ENCODE data around the gene NDUFS7. TPM values are rescaled to one million over a fixed set of nuclear protein-coding genes. Genes with fewer than 3 reads are reported as not detected.

Gene NDUFS7
- total RNA-seq, 1 experiment from 2014 or later: 49.5 TPM

DNA sequence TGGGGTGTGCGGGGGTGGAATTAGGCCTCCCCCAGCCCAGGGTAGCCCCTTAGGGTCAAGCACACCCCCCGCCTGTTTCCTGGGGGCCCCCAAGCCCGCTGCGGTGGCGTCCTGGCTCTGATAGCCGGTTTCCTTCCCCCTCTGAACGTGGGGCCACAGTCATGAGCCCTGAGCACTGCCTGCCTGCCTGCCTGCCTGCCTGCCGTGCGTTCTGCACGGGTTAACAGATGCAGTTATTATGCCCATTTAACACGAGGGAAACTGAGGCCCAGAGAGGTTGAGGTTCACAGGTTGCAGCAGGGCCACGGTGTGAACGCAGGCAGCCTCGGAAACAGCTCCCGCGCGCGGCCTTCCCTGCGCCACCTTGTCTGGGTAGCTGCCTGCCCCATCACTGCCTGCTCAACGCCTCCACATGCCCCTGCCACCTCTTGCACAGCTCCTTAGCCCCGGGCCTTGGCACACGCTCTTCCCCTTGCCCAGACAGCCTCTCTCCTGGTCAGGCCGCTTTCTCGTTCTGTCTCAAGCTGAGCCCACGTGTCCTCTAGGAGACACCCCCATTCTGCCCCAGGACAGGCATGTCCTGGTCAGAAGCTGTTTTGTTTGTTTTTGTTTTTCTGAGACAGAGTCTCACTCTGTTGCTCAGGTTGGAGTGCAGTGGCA, 18.8 kb downstream of the NDUFS7 start:
- no peaks in the 10 kb centered on the region for H3K9me3 ChIP-seq
- H3K27me3 ChIP-seq: no peaks in the 10 kb centered on the region
- no peak for DNase-seq
- H3K4me3 ChIP-seq: no peak overlapping the region
- H3K36me3 ChIP-seq: no peaks in the 10 kb centered on the region

GRCh38 chr19:1406774-1407527, 23.2 kb downstream of the NDUFS7 start:
- Histone ChIP-seq H3K36me3 (no peaks in the 10 kb centered on the region; the same call in 1 of the 2 replicates), H3K9me3 (no peaks in the 10 kb centered on the region), H3K4me3 (peak overlapping the region; percentile 59), H3K27me3 (no peaks in the 10 kb centered on the region)
- DNase-seq: peak; percentile 95

DNA sequence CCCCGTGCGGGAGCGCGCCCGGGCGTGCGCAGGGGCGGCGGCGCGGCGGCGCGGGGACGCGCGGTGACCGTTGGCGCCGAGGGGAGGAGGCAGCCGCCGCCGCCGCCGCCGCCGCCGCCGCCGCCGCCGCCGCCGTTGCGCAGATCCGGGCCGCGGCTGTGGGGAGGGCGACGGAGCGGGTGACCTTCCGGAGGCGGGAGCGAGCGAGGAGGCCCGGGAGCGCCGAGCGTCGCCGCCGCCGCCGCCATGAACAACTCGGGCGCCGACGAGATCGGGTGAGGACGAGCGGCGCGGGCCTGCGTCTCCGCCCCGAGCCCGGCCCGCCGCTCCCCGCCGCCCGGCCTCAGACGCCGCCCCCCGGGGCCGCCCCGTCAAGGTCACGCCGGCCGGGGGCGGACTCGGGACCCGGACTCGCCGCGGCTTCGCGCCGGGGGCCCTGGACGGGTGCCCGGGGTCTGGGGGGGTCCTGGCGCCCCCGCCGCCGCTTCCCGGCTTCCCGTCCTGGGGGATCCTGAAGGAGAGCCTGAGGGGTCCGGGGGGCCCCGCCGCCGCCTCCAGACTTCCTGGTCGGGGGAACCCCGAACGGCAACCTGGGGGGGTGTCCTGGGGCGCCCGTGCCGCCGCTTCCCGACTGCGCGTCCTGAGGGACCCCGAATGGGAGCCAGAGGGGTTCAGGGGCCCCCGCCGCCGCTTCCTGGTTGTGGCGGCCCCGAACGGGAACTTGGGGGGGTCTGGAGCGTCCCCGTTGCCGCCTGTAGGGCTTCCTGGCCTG, 24.0 kb downstream of the NDUFS7 start, which contains the start of gene DAZAP1:
DAZAP1 (plus strand) TSS at position 59 of the 772 bp plus-strand sequence; CDS start at position 247, 188 bp downstream.
- Histone ChIP-seq H3K4me3 (peak within 1 kb of the TSS; percentile 79), H3K27me3 (no peaks in the 10 kb centered on the region)
- DNase-seq: peak; percentile 31

GRCh38 chr19:1408300-1409203, 24.8 kb downstream of the NDUFS7 start:
- peaks cover 7% of the 10 kb centered on the region for H3K36me3 ChIP-seq

More for the DNA sequence above, 24.0 kb downstream of the NDUFS7 start, which contains the start of gene DAZAP1:
- Histone ChIP-seq H3K9me3 (no peaks in the 10 kb centered on the region), H3K36me3 (peaks cover under 1% of the 10 kb centered on the region)

GRCh38 chr19:1409204-1410005, 25.7 kb downstream of the NDUFS7 start:
- DNase-seq: no peak
- Histone ChIP-seq H3K36me3 (peaks cover 9% of the 10 kb centered on the region), H3K27me3 (no peaks in the 10 kb centered on the region), H3K4me3 (peak overlapping the region; percentile 79), H3K9me3 (no peaks in the 10 kb centered on the region)

More at GRCh38 chr19:1408300-1409203, 24.8 kb downstream of the NDUFS7 start:
- Histone ChIP-seq H3K9me3 (no peaks in the 10 kb centered on the region), H3K4me3 (peak overlapping the region; percentile 79), H3K27me3 (no peaks in the 10 kb centered on the region)
- DNase-seq: no peak

GRCh38 chr19:1410136-1410786, 26.6 kb downstream of the NDUFS7 start:
- H3K36me3 ChIP-seq: peaks cover 9% of the 10 kb centered on the region
- H3K27me3 ChIP-seq: no peaks in the 10 kb centered on the region
- no peak for DNase-seq
- H3K9me3 ChIP-seq: no peaks in the 10 kb centered on the region
- no peak overlapping the region for H3K4me3 ChIP-seq

DNA sequence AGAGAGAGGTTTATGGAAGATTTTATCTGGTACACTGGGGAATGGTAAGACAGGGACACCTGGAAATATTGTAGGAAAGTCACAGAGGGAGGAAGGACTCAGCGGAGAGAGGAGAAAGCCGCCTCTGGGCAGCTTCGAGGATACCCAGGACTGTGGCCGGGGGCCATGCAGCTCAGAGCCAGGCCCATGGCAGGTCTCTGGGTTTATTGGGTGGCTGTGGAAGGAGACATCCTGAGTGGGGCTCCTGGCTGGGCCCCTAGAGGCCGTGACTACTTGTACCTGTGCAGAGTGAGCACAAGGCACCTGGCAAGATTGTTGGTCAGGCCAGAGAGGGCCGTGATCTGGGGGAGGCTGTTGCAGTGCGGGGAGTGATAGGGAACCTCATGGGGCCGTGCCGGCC, 27.1 kb downstream of the NDUFS7 start:
- DNase-seq: no peak
- peaks cover 9% of the 10 kb centered on the region for H3K36me3 ChIP-seq
- no peaks in the 10 kb centered on the region for H3K27me3 ChIP-seq
- no peaks in the 10 kb centered on the region for H3K9me3 ChIP-seq
- no peak overlapping the region for H3K4me3 ChIP-seq

GRCh38 chr19:1411255-1412191, 27.8 kb downstream of the NDUFS7 start:
- Histone ChIP-seq H3K9me3 (no peaks in the 10 kb centered on the region), H3K4me3 (no peak overlapping the region), H3K36me3 (peaks cover 9% of the 10 kb centered on the region), H3K27me3 (no peaks in the 10 kb centered on the region)
- DNase-seq: peak; percentile 35

GRCh38 chr19:1412323-1412923, 28.7 kb downstream of the NDUFS7 start:
- Histone ChIP-seq H3K4me3 (no peak overlapping the region), H3K36me3 (peaks cover 9% of the 10 kb centered on the region), H3K9me3 (no peaks in the 10 kb centered on the region), H3K27me3 (no peaks in the 10 kb centered on the region)
- DNase-seq: no peak

DNA sequence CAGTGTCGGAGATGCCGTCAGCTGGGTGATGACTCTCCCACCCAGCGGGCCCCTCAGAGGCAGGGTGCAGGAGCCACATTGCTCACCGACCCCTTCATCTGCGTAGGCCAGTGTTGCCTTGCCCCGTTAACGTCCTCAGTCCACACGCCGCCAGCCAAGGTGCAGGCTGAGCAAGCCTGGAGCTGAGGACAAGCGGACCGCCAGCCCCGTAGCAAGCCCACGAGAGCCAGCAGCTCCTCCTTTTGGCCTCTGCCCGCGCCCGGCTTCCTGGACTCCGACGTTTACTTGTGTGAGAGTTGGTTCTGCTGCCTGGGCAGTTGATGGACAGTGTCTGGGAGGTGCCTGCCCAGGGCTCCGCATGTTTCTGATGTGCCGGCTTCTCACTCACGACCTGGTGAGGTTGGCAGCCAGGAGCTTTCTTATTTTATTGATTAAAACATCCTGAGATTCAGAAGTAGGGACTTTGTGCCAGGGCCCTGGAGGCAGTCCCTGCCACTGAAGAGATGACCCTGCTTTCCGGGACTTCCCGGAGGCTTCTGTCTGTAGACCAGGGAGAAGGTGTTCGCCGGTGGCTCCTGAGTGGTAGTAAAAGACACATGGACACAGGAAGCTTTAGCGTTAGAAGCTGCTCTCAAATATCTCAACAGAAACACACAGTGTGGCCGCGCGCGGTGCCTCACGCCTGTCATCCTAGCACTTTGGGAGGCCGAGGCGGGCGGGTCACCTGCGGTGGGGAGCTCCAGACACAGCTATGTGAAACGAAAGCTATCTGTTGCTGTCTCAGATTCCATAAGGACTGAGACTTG, 29.5 kb downstream of the NDUFS7 start:
- Histone ChIP-seq H3K4me3 (no peak overlapping the region), H3K27me3 (no peaks in the 10 kb centered on the region), H3K9me3 (no peaks in the 10 kb centered on the region), H3K36me3 (peaks cover 9% of the 10 kb centered on the region)
- no peak for DNase-seq

DNA sequence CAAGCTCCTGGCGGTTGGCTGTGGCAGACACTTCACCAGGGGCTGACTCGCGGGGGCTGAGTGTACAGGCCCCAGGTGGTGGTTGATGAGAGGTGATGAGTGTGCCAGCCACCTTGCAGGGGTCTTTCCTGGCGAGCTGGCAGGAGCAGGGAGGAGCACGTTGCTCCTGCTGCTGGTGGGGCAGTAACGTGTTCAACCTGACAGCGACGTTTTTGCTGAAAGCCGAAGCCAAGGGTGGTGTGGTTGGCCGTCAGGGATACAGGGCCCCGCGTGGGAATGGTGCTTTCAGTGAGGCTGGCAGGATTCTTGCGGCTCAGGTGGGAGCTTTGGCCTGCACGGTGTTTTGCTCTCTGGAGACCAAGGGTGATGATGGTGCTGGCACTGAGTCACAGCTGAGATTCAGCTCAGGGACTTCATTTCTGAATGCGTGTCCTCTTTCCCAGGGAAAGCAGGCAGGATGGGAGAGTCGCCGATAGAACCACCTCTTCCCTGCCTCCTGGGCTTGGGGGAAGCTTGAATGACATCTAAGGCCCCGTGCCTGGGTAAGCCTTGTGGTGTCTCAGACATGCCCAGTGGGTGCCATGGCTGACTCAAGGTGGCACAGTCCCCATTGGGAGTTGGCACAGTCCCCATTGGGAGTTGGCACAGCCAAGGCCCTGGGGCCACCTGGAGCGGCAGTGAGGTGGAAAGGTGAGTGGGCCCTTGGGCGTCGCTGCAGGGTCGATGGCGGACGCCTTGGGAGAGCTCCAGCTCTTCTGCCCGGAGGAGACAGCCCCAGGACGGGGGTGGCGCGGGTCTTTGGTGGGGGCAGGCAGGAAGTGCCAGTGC, 32.5 kb downstream of the NDUFS7 start:
- H3K9me3 ChIP-seq: no peaks in the 10 kb centered on the region
- no peaks in the 10 kb centered on the region for H3K27me3 ChIP-seq
- peaks cover 9% of the 10 kb centered on the region for H3K36me3 ChIP-seq
- no peak overlapping the region for H3K4me3 ChIP-seq
- DNase-seq: no peak

- no peak for DNase-seq
- Histone ChIP-seq H3K36me3 (peaks cover 9% of the 10 kb centered on the region), H3K27me3 (no peaks in the 10 kb centered on the region), H3K9me3 (no peaks in the 10 kb centered on the region), H3K4me3 (no peak overlapping the region)
Observed at GRCh38 chr19:1417145-1417544, 33.4 kb downstream of the NDUFS7 start.
